Glutamatergic neuron (in vitro differentiated cells): Measurements from ENCODE around the gene MKLN1. TPM values are rescaled to one million over a fixed set of nuclear protein-coding genes. Genes with fewer than 3 reads are reported as not detected.

ENCODE experiments used
- DNase-seq: peaks from one replicate; pipeline ENCODE4 v3.0.0; 2022
- H3K27ac Mint-ChIP-seq: one replicate; pipeline ENCODE4 v1.8.0; 2020; ENCODE audit warnings: mild to moderate bottlenecking, mixed read lengths, inconsistent platforms; ENCODE audit not compliant: unreplicated experiment
- H3K27me3 Mint-ChIP-seq: one replicate; pipeline ENCODE4 v1.8.0; 2020; ENCODE audit warnings: mild to moderate bottlenecking, moderate library complexity, mixed read lengths, inconsistent platforms; ENCODE audit not compliant: unreplicated experiment
- H3K36me3 Mint-ChIP-seq: one replicate; pipeline ENCODE4 v1.8.0; 2020; ENCODE audit warnings: mild to moderate bottlenecking, mixed read lengths, inconsistent platforms; ENCODE audit not compliant: unreplicated experiment
- H3K4me1 Mint-ChIP-seq: one replicate; pipeline ENCODE4 v1.8.0; 2020; ENCODE audit warnings: mild to moderate bottlenecking, low read depth, mixed read lengths, inconsistent platforms; ENCODE audit not compliant: unreplicated experiment
- H3K4me3 Mint-ChIP-seq: one replicate; pipeline ENCODE4 v1.8.0; 2020; ENCODE audit warnings: mild to moderate bottlenecking, mixed read lengths, inconsistent platforms; ENCODE audit not compliant: unreplicated experiment
- H3K9me3 Mint-ChIP-seq: one replicate; pipeline ENCODE4 v1.8.0; 2020; ENCODE audit warnings: mild to moderate bottlenecking, moderate library complexity, mixed read lengths, inconsistent platforms; ENCODE audit not compliant: unreplicated experiment
- CTCF ChIP-seq: fragments of 200-600 bp; sonication (generic); IDR thresholded peaks from one replicate; pipeline ENCODE4 v1.5.0; 2021; ENCODE audit not compliant: partially characterized antibody, unreplicated experiment
- long read RNA-seq: library from polyadenylated mRNA; unstranded; transcript quantifications from one replicate; pipeline ENCODE4 v2.0.0, GENCODE V29; 2020; ENCODE audit not compliant: unreplicated experiment
- total RNA-seq: library from RNA; stranded (reverse); fragmentation: NEBNext Ultra II Directional; extraction: Animal tissue kit (Norgen Biotek cat#: 25700); gene quantifications from one replicate; pipeline ENCODE4 v1.2.1, GENCODE V29; 2021; ENCODE audit not compliant: unreplicated experiment

The MKLN1 gene
- 36.7 TPM for total RNA-seq
- long read RNA-seq, full-length matches to known transcripts: 1 of 3 reads
- long read RNA-seq, partial matches to known transcripts: 0 of 3 reads
- long read RNA-seq, other reads (novel, unspliced or antisense): 2 of 3 reads

- peak within 1 kb of the TSS; percentile 98 for H3K27ac Mint-ChIP-seq
- H3K4me1 Mint-ChIP-seq: peaks cover 17% of the 10 kb centered on the region
- peak; percentile 96 for DNase-seq
- peaks cover 3% of the 10 kb centered on the region for H3K36me3 Mint-ChIP-seq
- peaks cover 6% of the 10 kb centered on the region for H3K27me3 Mint-ChIP-seq
- peaks cover 3% of the 10 kb centered on the region for H3K9me3 Mint-ChIP-seq
- peak within 1 kb of the TSS; percentile 96 for H3K4me3 Mint-ChIP-seq
- TF ChIP-seq CTCF: no peak
Measured at GRCh38 chr7:131327626-131328376, at the start of gene MKLN1. Gene MKLN1 (plus strand): TSS chr7:131327876. CDS start chr7:131327900, 24 bp downstream.

- no peak for DNase-seq
- Mint-ChIP-seq H3K4me3 (no peak overlapping the region), H3K4me1 (no peaks in the 10 kb centered on the region), H3K27me3 (no peaks in the 10 kb centered on the region), H3K27ac (no peak overlapping the region), H3K36me3 (no peaks in the 10 kb centered on the region), H3K9me3 (no peaks in the 10 kb centered on the region)
- TF ChIP-seq CTCF: no peak
Measured at GRCh38 chr7:131279044-131279443, 48.6 kb upstream of the MKLN1 start.

GRCh38 chr7:131281266-131282048 is 46.2 kb upstream of the MKLN1 start:
- no peak overlapping the region for H3K27ac Mint-ChIP-seq
- no peak for TF ChIP-seq CTCF
- H3K4me1 Mint-ChIP-seq: peaks cover 2% of the 10 kb centered on the region
- no peak for DNase-seq
- no peaks in the 10 kb centered on the region for H3K27me3 Mint-ChIP-seq
- H3K9me3 Mint-ChIP-seq: no peaks in the 10 kb centered on the region
- H3K4me3 Mint-ChIP-seq: no peak overlapping the region
- no peaks in the 10 kb centered on the region for H3K36me3 Mint-ChIP-seq

- no peak for DNase-seq
- no peak for TF ChIP-seq CTCF
- H3K4me3 Mint-ChIP-seq: no peak overlapping the region
- no peaks in the 10 kb centered on the region for H3K27me3 Mint-ChIP-seq
- H3K9me3 Mint-ChIP-seq: no peaks in the 10 kb centered on the region
- H3K4me1 Mint-ChIP-seq: peaks cover 2% of the 10 kb centered on the region
- H3K27ac Mint-ChIP-seq: no peak overlapping the region
- H3K36me3 Mint-ChIP-seq: peaks cover 5% of the 10 kb centered on the region
Measured at GRCh38 chr7:131284702-131285419, 42.8 kb upstream of the MKLN1 start.
